GM18873 (cell line): ENCODE measurements around the gene YBX1.
"Not testable (repeated sequence)": the region's sequence is repeated elsewhere in the genome, so short reads cannot be mapped to it uniquely, and the experiment has no call there.

ENCODE experiments used
- ATAC-seq: cut with Tn5 transposase; IDR thresholded peaks from one replicate; pipeline ENCODE4 v1.9.1; 2021; ENCODE audit warnings: mild to moderate bottlenecking, moderate library complexity, moderate number of reproducible peaks; ENCODE audit not compliant: unreplicated experiment, low FRiP score

YBX1 gene

GRCh38 chr1:42686418-42686817 lies 4.2 kb downstream of the YBX1 start:
- no peak for ATAC-seq

GRCh38 chr1:42689912-42690311 lies 7.7 kb downstream of the YBX1 start:
- no peak for ATAC-seq

- no peak for ATAC-seq
Observed at GRCh38 chr1:42690477-42691156, 8.4 kb downstream of the YBX1 start.

GRCh38 chr1:42691157-42691498 lies 8.9 kb downstream of the YBX1 start:
- ATAC-seq: no peak

- ATAC-seq: no peak
Observed at GRCh38 chr1:42692461-42692860, 10.2 kb downstream of the YBX1 start.

GRCh38 chr1:42692911-42693310 lies 10.7 kb downstream of the YBX1 start:
- no peak for ATAC-seq

- ATAC-seq: no peak
Observed at GRCh38 chr1:42698081-42698813, 16.0 kb downstream of the YBX1 start.

- ATAC-seq: no peak
Observed at GRCh38 chr1:42700006-42700405, 17.8 kb downstream of the YBX1 start.

GRCh38 chr1:42703888-42704464 lies 21.8 kb downstream of the YBX1 start:
- no peak for ATAC-seq

GRCh38 chr1:42712808-42713207 lies 30.6 kb downstream of the YBX1 start:
- not testable (repeated sequence) for ATAC-seq

- no peak for ATAC-seq
Observed at GRCh38 chr1:42713293-42713692, 31.1 kb downstream of the YBX1 start.

GRCh38 chr1:42714441-42714840 lies 32.2 kb downstream of the YBX1 start:
- ATAC-seq: not testable (repeated sequence)

GRCh38 chr1:42720868-42721267 lies 38.6 kb downstream of the YBX1 start:
- ATAC-seq: no peak

- ATAC-seq: no peak
Observed at GRCh38 chr1:42721926-42722325, 39.7 kb downstream of the YBX1 start.

GRCh38 chr1:42722403-42722802 lies 40.2 kb downstream of the YBX1 start:
- not testable (repeated sequence) for ATAC-seq

GRCh38 chr1:42723511-42723910 lies 41.3 kb downstream of the YBX1 start:
- ATAC-seq: no peak

- not testable (repeated sequence) for ATAC-seq
Observed at GRCh38 chr1:42725820-42726219, 43.6 kb downstream of the YBX1 start.

GRCh38 chr1:42730002-42730401 lies 47.8 kb downstream of the YBX1 start:
- no peak for ATAC-seq

GRCh38 chr1:42730988-42731387 lies 48.8 kb downstream of the YBX1 start:
- ATAC-seq: no peak

GRCh38 chr1:42731585-42731984 lies 49.4 kb downstream of the YBX1 start:
- ATAC-seq: no peak

- ATAC-seq: no peak
Observed at GRCh38 chr1:42732126-42732680, 50.0 kb downstream of the YBX1 start.
